SK-N-MC (cell line): ENCODE data around the gene KRTAP5-3.

ENCODE experiments used
- EZH2 ChIP-seq: fragments of 200-600 bp; sonication (generic); IDR thresholded peaks from one replicate; pipeline ENCODE4 v1.6.1; 2017; ENCODE audit warnings: antibody characterized with exemption
- FOXP2 ChIP-seq: optimal IDR thresholded peaks from 2 replicates; pipeline ENCODE3; 2011; ENCODE audit warnings: mild to moderate bottlenecking, moderate library complexity; ENCODE audit not compliant: insufficient read depth; ENCODE audit errors: extremely low read length, control extremely low read depth
- POLR2AphosphoS5 ChIP-seq: IDR thresholded peaks from 2 replicates; pipeline ENCODE4 v1.6.1; 2012; ENCODE audit warnings: mild to moderate bottlenecking, low read depth, low read length, borderline replicate concordance

DNA sequence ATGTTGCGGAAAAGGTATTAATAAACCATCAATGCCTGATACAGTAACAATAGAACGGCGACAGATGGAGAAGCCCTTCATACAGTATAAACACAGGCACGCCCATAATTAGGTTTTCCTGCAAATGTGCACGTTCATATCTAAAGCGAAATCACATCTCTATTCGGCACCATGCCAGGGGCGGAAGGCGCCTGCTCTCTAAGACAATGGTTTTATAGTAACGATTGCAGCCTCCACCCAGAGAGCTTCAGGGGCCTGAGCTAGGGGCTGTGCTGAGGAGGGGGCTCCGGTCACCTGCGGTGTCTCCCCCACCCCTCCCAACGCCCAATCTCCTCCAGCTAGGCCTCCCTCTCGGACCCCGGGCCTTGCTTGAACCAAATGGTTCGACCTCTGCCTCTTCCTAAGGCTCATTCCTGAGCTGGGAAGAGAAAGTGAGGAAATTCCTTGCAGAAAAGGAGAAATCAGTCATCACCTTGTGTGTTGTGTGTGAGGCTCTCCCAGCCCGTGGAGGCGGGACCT is 30.9 kb upstream of the KRTAP5-3 start:
- TF ChIP-seq POLR2AphosphoS5: no peak
- no peak for TF ChIP-seq EZH2
- no peak for TF ChIP-seq FOXP2
